Breast epithelium (tissue), 3 donors: ENCODE results near the gene ECT2L.

Source experiments
- CTCF ChIP-seq, 3 donors: fragments of 450-650 bp; IDR thresholded peaks; one replicate each; pipeline ENCODE4 v1.5.1; 2016 to 2017; ENCODE audit warnings: antibody characterized with exemption in 3 of 3, mild to moderate bottlenecking in 3 of 3, moderate library complexity in 3 of 3
- POLR2A ChIP-seq: fragments of 450-650 bp; IDR thresholded peaks from one replicate; pipeline ENCODE4 v1.6.1; 2016; ENCODE audit warnings: antibody characterized with exemption, mild to moderate bottlenecking, moderate library complexity
- POLR2AphosphoS5 ChIP-seq, 3 donors: sonication (generic); formaldehyde crosslinking; IDR thresholded peaks; one replicate each; pipeline ENCODE4 v1.6.1; 2017; ENCODE audit warnings: antibody characterized with exemption in 3 of 3

- TF ChIP-seq CTCF (IDR thresholded peaks at IDR 0.05) = no peak
- TF ChIP-seq POLR2A = no peak
- no peak for TF ChIP-seq POLR2AphosphoS5 (IDR thresholded peaks at IDR 0.05)
These were observed 149.5 kb downstream of the ECT2L start for GRCh38 chr6:138945354-138945753.
